H4 (cell line): ENCODE results near the gene ARRDC3. TPM values are rescaled to one million over a fixed set of nuclear protein-coding genes. Genes with fewer than 3 reads are reported as not detected.
"Not testable (repeated sequence)": the region's sequence is repeated elsewhere in the genome, so short reads cannot be mapped to it uniquely, and the experiment has no call there.

ENCODE experiments used
- DNase-seq: peaks from one replicate; pipeline ENCODE4 v3.0.0-alpha.2; 2015; ENCODE audit warnings: low spot score
- total RNA-seq: library from RNA; depleted of rRNA; stranded (reverse); fragments of >200 nt; shearing (Covaris generic); gene quantifications from 2 replicates; pipeline ENCODE4 v1.2.3, GENCODE V29; 2014; rRNA removed

The ARRDC3 gene
- 50.6 and 53.5 TPM in 2 replicates for total RNA-seq

GRCh38 chr5:91383027-91383955, at the start of gene ARRDC3:
Gene ARRDC3, minus strand, starts transcription at chr5:91383317. Its CDS starts 225 bp downstream, at chr5:91383092.
- DNase-seq = peak; percentile 96

- no peak for DNase-seq
Measured at GRCh38 chr5:91430949-91431348, 47.8 kb upstream of the ARRDC3 start.

GRCh38 chr5:91424638-91425436, 41.7 kb upstream of the ARRDC3 start:
- DNase-seq = no peak

- no peak for DNase-seq
Measured at GRCh38 chr5:91423871-91424270, 40.8 kb upstream of the ARRDC3 start.

GRCh38 chr5:91420879-91421278, 37.8 kb upstream of the ARRDC3 start:
- DNase-seq = no peak

GRCh38 chr5:91419571-91420537, 36.7 kb upstream of the ARRDC3 start:
- DNase-seq = peak; percentile 41

GRCh38 chr5:91419136-91419535, 36.0 kb upstream of the ARRDC3 start:
- no peak for DNase-seq

GRCh38 chr5:91418158-91418557, 35.0 kb upstream of the ARRDC3 start:
- DNase-seq = no peak

- peak; percentile 55 for DNase-seq
Measured at GRCh38 chr5:91417219-91417618, 34.1 kb upstream of the ARRDC3 start.

GRCh38 chr5:91416491-91416890, 33.4 kb upstream of the ARRDC3 start:
- DNase-seq = no peak

- DNase-seq = no peak
Measured at GRCh38 chr5:91409304-91409703, 26.2 kb upstream of the ARRDC3 start.

GRCh38 chr5:91408710-91409109, 25.6 kb upstream of the ARRDC3 start:
- DNase-seq = no peak

GRCh38 chr5:91407204-91407603, 24.1 kb upstream of the ARRDC3 start:
- DNase-seq = no peak

GRCh38 chr5:91403438-91403837, 20.3 kb upstream of the ARRDC3 start:
- no peak for DNase-seq

GRCh38 chr5:91401175-91401574, 18.1 kb upstream of the ARRDC3 start:
- DNase-seq = no peak

- no peak for DNase-seq
Measured at GRCh38 chr5:91397791-91398190, 14.7 kb upstream of the ARRDC3 start.

GRCh38 chr5:91390268-91390667, 7.2 kb upstream of the ARRDC3 start:
- no peak for DNase-seq

- DNase-seq = not testable (repeated sequence)
Measured at GRCh38 chr5:91389555-91389954, 6.4 kb upstream of the ARRDC3 start.

GRCh38 chr5:91388362-91388761, 5.2 kb upstream of the ARRDC3 start:
- no peak for DNase-seq

GRCh38 chr5:91386120-91386519, 3.0 kb upstream of the ARRDC3 start:
- DNase-seq = no peak

- DNase-seq = not testable (repeated sequence)
Measured at GRCh38 chr5:91385596-91385995, 2.5 kb upstream of the ARRDC3 start.
